HFFc6 (cell line): Measurements from ENCODE around the gene PDIA5. TPM values are rescaled to one million over a fixed set of nuclear protein-coding genes. Genes with fewer than 3 reads are reported as not detected.

Experiments
- DNase-seq: peaks from one replicate; pipeline ENCODE4 v3.0.0-alpha.2; 2018
- H3K27ac Mint-ChIP-seq: 2 replicates; pipeline ENCODE4 v1.8.0; 2020; ENCODE audit warnings: mild to moderate bottlenecking, mixed read lengths
- H3K27me3 Mint-ChIP-seq: 2 replicates; pipeline ENCODE4 v1.8.0; 2021; ENCODE audit warnings: mild to moderate bottlenecking, moderate library complexity, mixed read lengths; ENCODE audit not compliant: insufficient read depth
- H3K36me3 Mint-ChIP-seq: 2 replicates; pipeline ENCODE4 v1.8.0; 2021; ENCODE audit warnings: low read depth, mixed read lengths
- H3K4me1 Mint-ChIP-seq: 2 replicates; pipeline ENCODE4 v1.8.0; 2020; ENCODE audit warnings: low read depth, mixed read lengths
- H3K4me3 Mint-ChIP-seq: 2 replicates; pipeline ENCODE4 v1.8.0; 2020; ENCODE audit warnings: mild to moderate bottlenecking, moderate library complexity, mixed read lengths
- H3K9me3 Mint-ChIP-seq: 2 replicates; pipeline ENCODE4 v1.8.0; 2020; ENCODE audit warnings: mild to moderate bottlenecking, mixed read lengths
- total RNA-seq, 6 experiments: library from RNA; stranded (reverse); fragmentation: NEBNext Ultra II Directional; extraction: Animal tissue kit (Norgen Biotek cat#: 25700); gene quantifications; 2 replicates in 1 of 6; 3 replicates in 5 of 6; pipeline ENCODE4 v1.2.3, GENCODE V29; 2021
- TF ChIP-seq, protein P1 (sequence below): fragments of 200-600 bp; sonication (generic); IDR thresholded peaks from 2 replicates; pipeline ENCODE4 v1.5.0; 2021; ENCODE audit warnings: antibody characterized with exemption, mild to moderate bottlenecking

The PDIA5 gene
- total RNA-seq, 6 experiments from 2014 or later = 30.7 to 49.0 (median 38.1) TPM

DNA sequence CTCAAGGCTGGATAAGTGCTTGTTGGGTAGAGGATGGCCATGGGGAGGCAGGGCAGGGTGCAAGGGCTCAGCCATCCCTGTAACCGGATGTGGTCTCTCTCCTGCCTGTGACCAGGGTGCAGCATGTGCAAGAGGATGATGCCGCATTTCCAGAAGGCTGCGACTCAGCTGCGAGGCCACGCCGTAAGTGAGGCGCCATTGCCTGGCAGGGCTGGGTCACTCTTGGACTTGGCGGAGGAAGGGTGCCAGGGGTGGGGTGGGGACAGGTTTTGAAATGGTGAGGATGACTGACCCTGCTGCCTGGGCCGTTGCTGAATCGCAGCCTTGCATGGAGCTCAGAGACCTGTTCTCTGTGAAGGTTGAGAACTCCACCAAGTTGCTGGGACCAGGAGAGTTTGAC is 49.3 kb downstream of the PDIA5 start:
- Mint-ChIP-seq H3K27me3 (no peaks in the 10 kb centered on the region), H3K4me1 (peaks cover 20% of the 10 kb centered on the region), H3K27ac (no peak overlapping the region), H3K4me3 (no peak overlapping the region), H3K36me3 (peaks cover 34% of the 10 kb centered on the region), H3K9me3 (no peaks in the 10 kb centered on the region)
- no peak for DNase-seq
- TF ChIP-seq, protein P1, sequence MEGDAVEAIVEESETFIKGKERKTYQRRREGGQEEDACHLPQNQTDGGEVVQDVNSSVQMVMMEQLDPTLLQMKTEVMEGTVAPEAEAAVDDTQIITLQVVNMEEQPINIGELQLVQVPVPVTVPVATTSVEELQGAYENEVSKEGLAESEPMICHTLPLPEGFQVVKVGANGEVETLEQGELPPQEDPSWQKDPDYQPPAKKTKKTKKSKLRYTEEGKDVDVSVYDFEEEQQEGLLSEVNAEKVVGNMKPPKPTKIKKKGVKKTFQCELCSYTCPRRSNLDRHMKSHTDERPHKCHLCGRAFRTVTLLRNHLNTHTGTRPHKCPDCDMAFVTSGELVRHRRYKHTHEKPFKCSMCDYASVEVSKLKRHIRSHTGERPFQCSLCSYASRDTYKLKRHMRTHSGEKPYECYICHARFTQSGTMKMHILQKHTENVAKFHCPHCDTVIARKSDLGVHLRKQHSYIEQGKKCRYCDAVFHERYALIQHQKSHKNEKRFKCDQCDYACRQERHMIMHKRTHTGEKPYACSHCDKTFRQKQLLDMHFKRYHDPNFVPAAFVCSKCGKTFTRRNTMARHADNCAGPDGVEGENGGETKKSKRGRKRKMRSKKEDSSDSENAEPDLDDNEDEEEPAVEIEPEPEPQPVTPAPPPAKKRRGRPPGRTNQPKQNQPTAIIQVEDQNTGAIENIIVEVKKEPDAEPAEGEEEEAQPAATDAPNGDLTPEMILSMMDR = no peak

DNA sequence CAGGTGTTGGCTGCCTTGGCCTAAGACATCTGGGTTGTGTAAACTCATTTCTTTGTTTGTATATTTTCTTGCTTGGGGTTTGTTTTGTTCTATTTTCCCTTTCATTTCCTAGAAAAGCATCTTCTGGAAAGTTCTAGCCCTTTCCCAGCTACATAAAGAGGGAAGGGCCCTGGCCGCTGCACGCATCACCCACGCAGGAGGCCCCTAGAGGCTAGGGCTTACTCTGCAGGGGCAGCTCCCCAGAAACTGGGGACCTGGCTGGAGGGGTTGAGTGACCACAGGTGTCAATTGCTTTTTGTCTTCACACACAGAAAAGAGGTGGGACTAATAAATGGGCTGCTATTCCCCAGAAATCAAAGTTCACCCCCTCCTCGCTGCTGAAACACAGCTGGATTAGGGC is 52.6 kb downstream of the PDIA5 start:
- Mint-ChIP-seq H3K27ac (no peak overlapping the region), H3K9me3 (no peaks in the 10 kb centered on the region), H3K36me3 (peaks cover 45% of the 10 kb centered on the region), H3K4me1 (peaks cover 41% of the 10 kb centered on the region), H3K27me3 (no peaks in the 10 kb centered on the region; the same call in 1 of the 2 replicates), H3K4me3 (no peak overlapping the region)
- TF ChIP-seq, protein P1 = no peak
- DNase-seq = no peak

DNA sequence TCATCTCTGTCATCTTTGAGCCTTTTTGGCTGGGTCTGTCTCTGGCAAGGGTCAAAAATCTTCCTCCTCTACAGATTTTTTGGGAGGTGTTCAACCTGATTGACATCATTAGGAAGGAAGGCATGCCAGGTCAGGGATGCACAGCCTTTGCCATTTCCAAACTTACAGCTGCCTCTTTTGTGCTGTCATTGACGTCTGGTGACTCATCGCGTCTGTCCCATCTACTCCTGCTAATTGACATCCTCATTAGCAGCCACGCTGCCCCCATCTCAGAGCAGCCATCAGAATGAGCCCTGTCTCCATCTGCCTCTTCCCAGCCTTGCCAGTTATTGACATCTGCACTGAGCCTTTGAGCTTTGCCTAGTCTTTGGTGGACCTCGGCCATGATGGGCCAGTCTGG is 53.0 kb downstream of the PDIA5 start:
- H3K4me1 Mint-ChIP-seq = peaks cover 42% of the 10 kb centered on the region
- DNase-seq = no peak
- peaks cover 45% of the 10 kb centered on the region for H3K36me3 Mint-ChIP-seq
- peak overlapping the region; percentile 21; the same call in 1 of the 2 replicates for H3K27ac Mint-ChIP-seq
- no peaks in the 10 kb centered on the region; the same call in 1 of the 2 replicates for H3K27me3 Mint-ChIP-seq
- H3K9me3 Mint-ChIP-seq = no peaks in the 10 kb centered on the region
- no peak overlapping the region for H3K4me3 Mint-ChIP-seq
- TF ChIP-seq, protein P1 = no peak

DNA sequence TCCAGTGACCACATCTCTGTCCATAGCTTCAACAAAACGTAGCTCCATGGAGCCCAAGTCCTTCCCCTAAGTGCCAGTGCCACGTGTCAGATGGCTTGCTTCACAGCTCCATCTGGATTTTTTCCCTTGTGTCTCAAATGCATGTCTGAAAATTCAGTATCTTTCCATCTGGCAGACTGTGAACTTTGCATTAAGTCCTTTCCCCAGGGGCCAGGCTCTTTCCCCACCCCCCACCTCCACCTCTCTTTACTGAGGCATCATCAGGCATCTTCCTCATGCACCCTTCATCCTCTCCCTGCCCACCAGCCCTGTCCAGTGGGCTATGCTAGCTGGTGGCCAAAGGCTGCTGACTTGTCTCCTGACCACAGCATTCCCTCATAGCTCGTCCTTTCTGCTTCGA is 53.7 kb downstream of the PDIA5 start:
- no peaks in the 10 kb centered on the region; the same call in 1 of the 2 replicates for H3K27me3 Mint-ChIP-seq
- H3K27ac Mint-ChIP-seq = no peak overlapping the region
- TF ChIP-seq, protein P1 = no peak
- no peak for DNase-seq
- H3K9me3 Mint-ChIP-seq = no peaks in the 10 kb centered on the region
- H3K4me3 Mint-ChIP-seq = no peak overlapping the region
- peaks cover 45% of the 10 kb centered on the region for H3K36me3 Mint-ChIP-seq
- H3K4me1 Mint-ChIP-seq = peaks cover 49% of the 10 kb centered on the region

DNA sequence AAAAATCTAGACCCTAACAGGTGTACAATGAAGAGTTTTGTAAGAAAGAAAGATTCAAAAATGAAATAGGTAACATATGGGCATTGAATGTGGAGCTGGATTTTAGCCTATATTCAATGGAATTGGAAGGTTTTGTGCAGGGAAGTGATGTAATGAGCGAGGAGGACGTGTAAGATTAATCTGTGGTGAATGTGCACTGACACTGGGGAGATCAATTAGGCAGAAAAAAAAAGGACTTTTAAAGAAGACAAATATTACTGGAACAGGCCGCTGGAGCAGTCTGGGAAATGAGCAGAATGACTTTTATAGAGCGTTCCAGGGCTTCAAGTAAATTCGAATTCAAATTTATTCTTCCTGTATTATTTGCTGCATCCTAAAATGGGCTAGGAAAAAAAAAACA is 55.2 kb downstream of the PDIA5 start:
- H3K9me3 Mint-ChIP-seq = no peaks in the 10 kb centered on the region
- no peak overlapping the region for H3K4me3 Mint-ChIP-seq
- DNase-seq = no peak
- no peaks in the 10 kb centered on the region; the same call in 1 of the 2 replicates for H3K27me3 Mint-ChIP-seq
- H3K36me3 Mint-ChIP-seq = peaks cover 39% of the 10 kb centered on the region
- H3K27ac Mint-ChIP-seq = peak overlapping the region; percentile 1; the same call in 1 of the 2 replicates
- TF ChIP-seq, protein P1 = no peak
- H3K4me1 Mint-ChIP-seq = peaks cover 54% of the 10 kb centered on the region
